SK-N-SH treated with all-trans-retinoic acid at 6 μM for 48 hours (cell line): ENCODE results near the gene STIMATE.

ENCODE experiments used
- ATAC-seq: fragments of 200-7000 bp; cut with Tn5 transposase; 3 replicates; pipeline ENCODE4 v1.9.1; 2020; ENCODE audit warnings: mild to moderate bottlenecking, moderate library complexity
- ARNTL ChIP-seq: fragments of 450-650 bp; formaldehyde crosslinking; IDR thresholded peaks from 2 replicates; pipeline ENCODE4 v1.5.0; 2020; ENCODE audit warnings: low read depth, mild to moderate bottlenecking, moderate library complexity, borderline replicate concordance
- BACH2 ChIP-seq: fragments of 250-450 bp; sonication (Bioruptor Pico); IDR thresholded peaks from 2 replicates; pipeline ENCODE4 v1.9.0; 2021; ENCODE audit warnings: mild to moderate bottlenecking, borderline replicate concordance
- CSDC2 ChIP-seq: fragments of 250-450 bp; sonication (Bioruptor Pico); IDR thresholded peaks from 2 replicates; pipeline ENCODE4 v1.5.0; 2020; ENCODE audit warnings: mild to moderate bottlenecking, moderate library complexity
- GLIS3 ChIP-seq: fragments of 250-450 bp; sonication (Bioruptor Pico); IDR thresholded peaks from 2 replicates; pipeline ENCODE4 v1.5.0; 2020; ENCODE audit warnings: mild to moderate bottlenecking, moderate library complexity
- ISL1 ChIP-seq: fragments of 250-450 bp; sonication (Bioruptor Pico); IDR thresholded peaks from 2 replicates; pipeline ENCODE4 v2.1.2; 2022; ENCODE audit warnings: mild to moderate bottlenecking, moderate library complexity
- OSR1 ChIP-seq: fragments of 250-450 bp; sonication (Bioruptor Pico); IDR thresholded peaks from 2 replicates; pipeline ENCODE4 v1.8.0; 2022; ENCODE audit warnings: moderate library complexity, mild to moderate bottlenecking, inconsistent platforms
- PPARA ChIP-seq: fragments of 250-450 bp; sonication (Bioruptor Pico); IDR thresholded peaks from 2 replicates; pipeline ENCODE4 v1.5.0; 2020; ENCODE audit warnings: mild to moderate bottlenecking, borderline replicate concordance
- RARB ChIP-seq: fragments of 250-450 bp; sonication (Bioruptor Pico); IDR thresholded peaks from 2 replicates; pipeline ENCODE4 v1.8.0; 2021; ENCODE audit warnings: mild to moderate bottlenecking, moderate library complexity
- SNAI2 ChIP-seq: fragments of 250-450 bp; sonication (Bioruptor Pico); IDR thresholded peaks from 2 replicates; pipeline ENCODE4 v1.5.0; 2020; ENCODE audit warnings: mild to moderate bottlenecking, moderate library complexity
- TCF4 ChIP-seq: fragments of 250-450 bp; sonication (Bioruptor Pico); IDR thresholded peaks from 2 replicates; pipeline ENCODE4 v1.8.0; 2021; ENCODE audit warnings: mild to moderate bottlenecking, moderate library complexity, borderline replicate concordance
- TOX ChIP-seq: fragments of 250-450 bp; sonication (Bioruptor Pico); IDR thresholded peaks from 2 replicates; pipeline ENCODE4 v1.8.0; 2021; ENCODE audit warnings: mild to moderate bottlenecking, moderate library complexity, borderline replicate concordance
- ZC3H10 ChIP-seq: fragments of 250-450 bp; sonication (Bioruptor Pico); IDR thresholded peaks from 2 replicates; pipeline ENCODE4 v1.5.1; 2021; ENCODE audit warnings: mild to moderate bottlenecking, moderate library complexity
- ZFP3 ChIP-seq: fragments of 250-450 bp; sonication (Bioruptor Pico); IDR thresholded peaks from 2 replicates; pipeline ENCODE4 v1.5.0; 2020; ENCODE audit warnings: mild to moderate bottlenecking, moderate library complexity
- ZFP30 ChIP-seq: fragments of 450-650 bp; formaldehyde crosslinking; IDR thresholded peaks from 2 replicates; pipeline ENCODE4 v1.5.0; 2022; ENCODE audit warnings: mild to moderate bottlenecking, moderate library complexity
- ZNF565 ChIP-seq: fragments of 450-650 bp; formaldehyde crosslinking; conservative IDR thresholded peaks from 2 replicates; pipeline ENCODE4 v1.5.0; 2020; ENCODE audit warnings: low read depth, mild to moderate bottlenecking, moderate library complexity
- ZNF70 ChIP-seq: fragments of 450-650 bp; formaldehyde crosslinking; IDR thresholded peaks from 2 replicates; pipeline ENCODE4 v1.5.0; 2020; ENCODE audit warnings: mild to moderate bottlenecking, moderate library complexity
- ZNF8 ChIP-seq: fragments of 450-650 bp; formaldehyde crosslinking; IDR thresholded peaks from 2 replicates; pipeline ENCODE4 v1.5.0; 2020; ENCODE audit warnings: mild to moderate bottlenecking, moderate library complexity
- TF ChIP-seq, protein P1 (sequence below): fragments of 250-450 bp; sonication (Bioruptor Pico); IDR thresholded peaks from 2 replicates; pipeline ENCODE4 v1.8.0; 2021; ENCODE audit warnings: low read depth, mild to moderate bottlenecking, moderate library complexity, borderline replicate concordance
- TF ChIP-seq, protein P2 (sequence below): fragments of 250-450 bp; sonication (Bioruptor Pico); IDR thresholded peaks from 2 replicates; pipeline ENCODE4 v1.5.0; 2020; ENCODE audit warnings: mild to moderate bottlenecking, moderate library complexity
- TF ChIP-seq, protein P3 (sequence below): fragments of 250-450 bp; sonication (Bioruptor Pico); IDR thresholded peaks from 2 replicates; pipeline ENCODE4 v1.8.0; 2020; ENCODE audit warnings: mild to moderate bottlenecking, moderate library complexity, borderline replicate concordance

The STIMATE gene

DNA sequence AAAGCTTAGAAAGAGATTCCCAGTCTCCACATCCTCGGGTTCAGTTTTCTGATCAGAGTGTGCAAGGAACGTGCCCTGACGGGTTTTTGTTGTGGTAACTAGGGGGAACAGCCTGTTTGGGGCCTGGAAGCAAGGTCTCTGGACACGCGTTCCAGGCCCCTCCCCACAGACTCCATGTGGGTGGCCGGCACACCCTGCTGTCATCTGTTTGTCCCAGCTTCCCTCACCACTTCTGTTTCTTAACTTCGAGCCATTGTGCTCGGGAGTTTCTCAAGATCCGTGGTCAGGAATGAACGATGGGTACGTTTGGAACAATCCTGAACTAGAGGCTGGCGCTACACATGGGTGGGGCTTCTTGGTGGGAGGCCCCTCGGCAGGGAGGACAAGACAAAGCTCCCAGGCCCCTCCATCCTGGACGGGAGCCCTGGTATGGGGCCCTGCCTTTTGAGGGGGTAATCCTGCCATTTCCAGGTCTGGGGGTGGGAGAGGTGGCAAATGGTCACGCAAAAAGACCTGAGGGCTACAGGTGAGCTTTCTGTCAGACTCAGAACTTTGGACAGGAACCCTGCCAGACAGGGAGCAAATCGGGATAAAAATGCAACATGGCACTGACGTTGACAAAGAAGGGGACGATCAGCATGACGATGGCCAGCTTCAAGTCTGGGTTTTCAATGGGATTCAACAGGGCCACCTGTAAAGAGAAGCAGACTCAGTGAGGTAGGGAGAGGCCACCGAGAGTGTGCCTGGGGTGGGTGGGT, 54.1 kb downstream of the STIMATE start (continued):
- TF ChIP-seq TOX (CRISPR knock-in tag) (no peak), ZNF8 (no peak), GLIS3 (CRISPR knock-in tag) (no peak), ZFP30 (CRISPR knock-in tag) (no peak)

DNA sequence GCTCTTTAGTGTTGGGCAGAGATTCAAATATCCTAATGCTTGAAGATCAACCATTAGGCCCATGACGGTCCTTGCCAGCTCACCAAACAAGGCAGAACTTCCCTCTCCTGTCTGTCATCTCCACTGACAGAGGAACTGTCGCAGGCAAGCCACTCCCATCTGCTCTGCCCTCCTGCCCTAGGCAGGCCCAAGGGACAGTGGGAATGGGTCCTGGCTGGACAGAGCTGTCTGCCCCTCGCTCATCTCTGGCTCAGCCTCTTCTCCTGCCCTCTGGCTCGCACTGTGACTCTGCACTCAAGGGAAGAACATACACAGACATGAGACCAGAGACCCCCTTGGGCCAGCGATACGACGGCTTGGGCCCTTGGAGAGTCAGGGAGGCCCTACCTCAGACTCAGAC, 54.9 kb downstream of the STIMATE start:
- no peak for TF ChIP-seq ZFP30 (CRISPR knock-in tag)
- no peak for TF ChIP-seq ZFP3 (CRISPR knock-in tag)
- TF ChIP-seq ZNF8 = no peak
- no peak for TF ChIP-seq ZNF565
- TF ChIP-seq BACH2 (CRISPR knock-in tag) = no peak
- TF ChIP-seq GLIS3 (CRISPR knock-in tag) = no peak
- TF ChIP-seq TOX (CRISPR knock-in tag) = no peak
- TF ChIP-seq, protein P1, sequence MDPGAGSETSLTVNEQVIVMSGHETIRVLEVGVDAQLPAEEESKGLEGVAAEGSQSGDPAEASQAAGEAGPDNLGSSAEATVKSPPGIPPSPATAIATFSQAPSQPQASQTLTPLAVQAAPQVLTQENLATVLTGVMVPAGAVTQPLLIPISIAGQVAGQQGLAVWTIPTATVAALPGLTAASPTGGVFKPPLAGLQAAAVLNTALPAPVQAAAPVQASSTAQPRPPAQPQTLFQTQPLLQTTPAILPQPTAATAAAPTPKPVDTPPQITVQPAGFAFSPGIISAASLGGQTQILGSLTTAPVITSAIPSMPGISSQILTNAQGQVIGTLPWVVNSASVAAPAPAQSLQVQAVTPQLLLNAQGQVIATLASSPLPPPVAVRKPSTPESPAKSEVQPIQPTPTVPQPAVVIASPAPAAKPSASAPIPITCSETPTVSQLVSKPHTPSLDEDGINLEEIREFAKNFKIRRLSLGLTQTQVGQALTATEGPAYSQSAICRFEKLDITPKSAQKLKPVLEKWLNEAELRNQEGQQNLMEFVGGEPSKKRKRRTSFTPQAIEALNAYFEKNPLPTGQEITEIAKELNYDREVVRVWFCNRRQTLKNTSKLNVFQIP (CRISPR knock-in tag) = no peak
- TF ChIP-seq ZNF70 (CRISPR knock-in tag) = no peak
- no peak for TF ChIP-seq OSR1 (CRISPR knock-in tag)
- no peak for TF ChIP-seq SNAI2 (CRISPR knock-in tag)
- no peak for TF ChIP-seq ISL1 (CRISPR knock-in tag)
- no peak for ATAC-seq

DNA sequence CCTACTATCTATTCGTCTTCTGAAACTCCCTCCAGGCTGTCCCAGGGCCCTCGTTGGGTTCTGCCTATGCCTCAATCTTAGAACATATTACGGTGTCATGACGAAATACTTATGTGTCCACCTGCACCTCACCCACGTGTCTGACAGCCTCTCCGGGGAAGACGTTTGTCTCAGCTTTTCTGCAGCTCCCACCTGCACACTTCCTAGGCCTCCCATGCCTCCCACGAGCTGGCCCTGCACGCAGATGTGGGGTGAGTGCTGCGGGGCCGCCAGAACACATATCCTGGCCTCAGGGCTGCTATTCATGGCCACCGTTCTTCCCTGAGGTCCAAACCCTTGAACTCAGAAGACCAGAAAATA, 55.4 kb downstream of the STIMATE start:
- TF ChIP-seq RARB (CRISPR knock-in tag) (no peak), GLIS3 (CRISPR knock-in tag) (no peak), ZNF70 (CRISPR knock-in tag) (no peak)
- TF ChIP-seq, protein P2, sequence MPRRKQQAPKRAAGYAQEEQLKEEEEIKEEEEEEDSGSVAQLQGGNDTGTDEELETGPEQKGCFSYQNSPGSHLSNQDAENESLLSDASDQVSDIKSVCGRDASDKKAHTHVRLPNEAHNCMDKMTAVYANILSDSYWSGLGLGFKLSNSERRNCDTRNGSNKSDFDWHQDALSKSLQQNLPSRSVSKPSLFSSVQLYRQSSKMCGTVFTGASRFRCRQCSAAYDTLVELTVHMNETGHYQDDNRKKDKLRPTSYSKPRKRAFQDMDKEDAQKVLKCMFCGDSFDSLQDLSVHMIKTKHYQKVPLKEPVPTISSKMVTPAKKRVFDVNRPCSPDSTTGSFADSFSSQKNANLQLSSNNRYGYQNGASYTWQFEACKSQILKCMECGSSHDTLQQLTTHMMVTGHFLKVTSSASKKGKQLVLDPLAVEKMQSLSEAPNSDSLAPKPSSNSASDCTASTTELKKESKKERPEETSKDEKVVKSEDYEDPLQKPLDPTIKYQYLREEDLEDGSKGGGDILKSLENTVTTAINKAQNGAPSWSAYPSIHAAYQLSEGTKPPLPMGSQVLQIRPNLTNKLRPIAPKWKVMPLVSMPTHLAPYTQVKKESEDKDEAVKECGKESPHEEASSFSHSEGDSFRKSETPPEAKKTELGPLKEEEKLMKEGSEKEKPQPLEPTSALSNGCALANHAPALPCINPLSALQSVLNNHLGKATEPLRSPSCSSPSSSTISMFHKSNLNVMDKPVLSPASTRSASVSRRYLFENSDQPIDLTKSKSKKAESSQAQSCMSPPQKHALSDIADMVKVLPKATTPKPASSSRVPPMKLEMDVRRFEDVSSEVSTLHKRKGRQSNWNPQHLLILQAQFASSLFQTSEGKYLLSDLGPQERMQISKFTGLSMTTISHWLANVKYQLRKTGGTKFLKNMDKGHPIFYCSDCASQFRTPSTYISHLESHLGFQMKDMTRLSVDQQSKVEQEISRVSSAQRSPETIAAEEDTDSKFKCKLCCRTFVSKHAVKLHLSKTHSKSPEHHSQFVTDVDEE = no peak
- TF ChIP-seq, protein P1 (CRISPR knock-in tag) = no peak
- TF ChIP-seq, all 23 proteins: peak for 0
- no peak for ATAC-seq

DNA sequence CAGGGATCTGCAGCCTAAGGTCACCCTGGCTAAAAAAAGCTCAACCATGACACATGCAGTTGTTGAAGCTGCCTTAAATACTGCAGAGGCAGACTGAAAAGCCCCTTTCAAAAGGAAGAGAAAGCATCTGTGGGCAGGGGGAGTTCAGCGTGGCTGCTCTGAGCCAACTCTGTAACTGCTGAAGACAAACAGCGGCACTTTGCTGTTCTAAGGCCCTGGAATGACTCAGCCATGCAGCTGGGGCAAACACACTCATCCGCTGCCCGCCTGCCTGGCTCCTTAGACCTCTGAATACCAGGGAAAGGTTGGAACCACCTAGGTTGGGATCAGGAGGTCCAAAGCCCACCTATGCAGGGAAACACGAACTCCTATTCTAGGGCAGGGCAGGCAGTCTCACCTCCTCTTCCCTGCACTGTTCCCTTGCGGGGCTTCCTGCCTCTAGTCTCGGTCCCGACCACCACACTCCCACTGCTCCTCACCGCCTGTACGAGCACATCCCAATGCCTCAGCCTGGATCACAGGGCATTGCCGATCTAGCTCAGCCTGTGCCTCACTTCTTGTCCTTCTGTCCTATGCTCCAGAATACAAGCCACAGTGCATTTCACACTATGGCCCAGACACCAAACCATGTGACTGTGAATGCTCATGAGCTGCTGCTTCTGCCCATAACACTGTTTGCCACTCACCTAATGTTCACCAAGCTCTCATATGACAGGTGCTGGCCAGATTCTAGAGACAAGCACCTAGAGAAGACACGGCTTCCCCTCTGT, 56.0 kb downstream of the STIMATE start:
- ATAC-seq = no peak
- no peak for TF ChIP-seq PPARA (CRISPR knock-in tag)

DNA sequence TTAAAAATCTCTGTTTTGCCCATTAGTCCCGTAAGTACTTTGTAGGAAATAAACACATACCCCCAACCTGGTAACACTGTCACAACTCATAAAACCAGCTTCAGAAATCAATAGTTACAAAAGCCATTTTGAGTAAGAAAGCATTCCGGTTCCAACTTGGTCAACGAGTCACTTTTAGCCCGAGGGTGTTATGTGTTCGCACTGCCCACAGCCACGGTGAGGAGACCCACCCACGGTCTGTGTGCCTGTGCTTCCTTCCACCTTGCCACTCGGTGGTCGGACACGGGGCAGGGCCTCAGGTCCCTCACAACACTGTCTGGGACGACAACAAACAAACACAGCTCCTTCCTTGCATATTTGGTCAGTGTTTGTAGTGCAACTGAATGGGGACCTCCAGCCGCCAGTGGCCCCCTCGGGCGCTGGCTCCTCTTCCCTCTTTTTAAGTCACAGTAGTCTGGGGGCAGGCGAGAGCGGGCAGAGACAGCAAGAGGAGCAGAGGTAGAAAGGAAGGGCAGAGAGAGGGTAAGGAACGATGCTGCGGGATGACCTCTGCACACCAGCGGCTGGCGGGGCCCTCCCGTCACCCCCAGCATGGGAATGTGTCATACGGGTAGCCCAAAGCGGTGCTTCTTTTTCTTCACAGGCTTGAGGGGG, 57.3 kb downstream of the STIMATE start:
- no peak for ATAC-seq
- TF ChIP-seq, protein P3, sequence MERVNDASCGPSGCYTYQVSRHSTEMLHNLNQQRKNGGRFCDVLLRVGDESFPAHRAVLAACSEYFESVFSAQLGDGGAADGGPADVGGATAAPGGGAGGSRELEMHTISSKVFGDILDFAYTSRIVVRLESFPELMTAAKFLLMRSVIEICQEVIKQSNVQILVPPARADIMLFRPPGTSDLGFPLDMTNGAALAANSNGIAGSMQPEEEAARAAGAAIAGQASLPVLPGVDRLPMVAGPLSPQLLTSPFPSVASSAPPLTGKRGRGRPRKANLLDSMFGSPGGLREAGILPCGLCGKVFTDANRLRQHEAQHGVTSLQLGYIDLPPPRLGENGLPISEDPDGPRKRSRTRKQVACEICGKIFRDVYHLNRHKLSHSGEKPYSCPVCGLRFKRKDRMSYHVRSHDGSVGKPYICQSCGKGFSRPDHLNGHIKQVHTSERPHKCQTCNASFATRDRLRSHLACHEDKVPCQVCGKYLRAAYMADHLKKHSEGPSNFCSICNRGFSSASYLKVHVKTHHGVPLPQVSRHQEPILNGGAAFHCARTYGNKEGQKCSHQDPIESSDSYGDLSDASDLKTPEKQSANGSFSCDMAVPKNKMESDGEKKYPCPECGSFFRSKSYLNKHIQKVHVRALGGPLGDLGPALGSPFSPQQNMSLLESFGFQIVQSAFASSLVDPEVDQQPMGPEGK (CRISPR knock-in tag) = no peak
- TF ChIP-seq RARB (CRISPR knock-in tag) (no peak), GLIS3 (CRISPR knock-in tag) (no peak), ZNF8 (no peak), ZNF565 (no peak), TCF4 (CRISPR knock-in tag) (no peak), ZC3H10 (CRISPR knock-in tag) (no peak), BACH2 (CRISPR knock-in tag) (no peak), ARNTL (no peak), ZNF70 (CRISPR knock-in tag) (no peak), OSR1 (CRISPR knock-in tag) (no peak), CSDC2 (CRISPR knock-in tag) (no peak), ZFP3 (CRISPR knock-in tag) (no peak), ISL1 (CRISPR knock-in tag) (no peak)
- TF ChIP-seq, protein P1 (CRISPR knock-in tag) = no peak
